K562 (cell line): ENCODE results near the gene BMI1. TPM values are rescaled to one million over a fixed set of nuclear protein-coding genes. Genes with fewer than 3 reads are reported as not detected.

Experiments
- ADNP ChIP-seq: fragments of 200-800 bp; sonication (Bioruptor generic); IDR thresholded peaks from 2 replicates; pipeline ENCODE4 v1.6.1; 2016; ENCODE audit warnings: missing genetic modification characterization, missing compliant biosample characterization
- CSDE1 ChIP-seq, 2 experiments: fragments of 450-650 bp; IDR thresholded peaks; 2 replicates each; pipeline ENCODE4 v1.6.1; 2016; ENCODE audit warnings: mild to moderate bottlenecking in 1 of 2
- GTF3C2 ChIP-seq: IDR thresholded peaks from 3 replicates; pipeline ENCODE4 v1.6.1; 2011; ENCODE audit warnings: borderline replicate concordance, mild to moderate bottlenecking, moderate library complexity; ENCODE audit not compliant: insufficient read length; ENCODE audit errors: extremely low read depth
- KDM2B ChIP-seq: fragments of 250-450 bp; sonication (Bioruptor Pico); IDR thresholded peaks from 2 replicates; pipeline ENCODE4 v1.8.0; 2021; ENCODE audit warnings: mild to moderate bottlenecking, moderate library complexity
- MED1 ChIP-seq: sonication (generic); formaldehyde crosslinking; IDR thresholded peaks from 2 replicates; pipeline ENCODE4 v1.8.1; 2023; ENCODE audit warnings: missing genetic modification reagents, borderline replicate concordance
- MYC ChIP-seq, 2 experiments: fragments of 250-450 bp in 1 of 2; sonication (Bioruptor Pico) in 1 of 2; IDR thresholded peaks; 2 replicates each; pipeline versions ENCODE4 v1.5.1 to v1.6.1; 2012 to 2021; ENCODE audit warnings: low read depth in 2 of 2, borderline replicate concordance in 1 of 2, improper control_type of control experiment in 1 of 2, low read length in 1 of 2, mild to moderate bottlenecking in 1 of 2, moderate library complexity in 1 of 2
- NFE2L1 ChIP-seq: fragments of 450-650 bp; IDR thresholded peaks from 2 replicates; pipeline ENCODE4 v1.6.1; 2016; ENCODE audit warnings: missing genetic modification characterization, low read depth, mild to moderate bottlenecking, missing compliant biosample characterization, moderate library complexity, borderline replicate concordance
- NFIX ChIP-seq: fragments of 250-450 bp; sonication (Bioruptor Pico); IDR thresholded peaks from 2 replicates; pipeline ENCODE4 v1.4.0; 2020; ENCODE audit warnings: low read depth, mild to moderate bottlenecking, moderate library complexity
- NR2C1 ChIP-seq, 2 experiments: fragments of 450-650 bp; IDR thresholded peaks; 2 replicates each; pipeline ENCODE4 v1.6.1; 2017; ENCODE audit warnings: mild to moderate bottlenecking in 2 of 2, antibody characterized with exemption in 1 of 2, inconsistent platforms in 1 of 2, missing compliant biosample characterization in 1 of 2, missing genetic modification characterization in 1 of 2
- OTX1 ChIP-seq: fragments of 450-650 bp; formaldehyde crosslinking; IDR thresholded peaks from 2 replicates; pipeline ENCODE4 v1.4.0; 2022; ENCODE audit warnings: mild to moderate bottlenecking
- SOX6 ChIP-seq: fragments of 450-650 bp; IDR thresholded peaks from 2 replicates; pipeline ENCODE4 v1.6.1; 2014; ENCODE audit warnings: mild to moderate bottlenecking
- STAT5A ChIP-seq: IDR thresholded peaks from 2 replicates; pipeline ENCODE4 v1.6.1; 2012; ENCODE audit warnings: low read length, inconsistent platforms, borderline replicate concordance
- TAF1 ChIP-seq: IDR thresholded peaks from 2 replicates; pipeline ENCODE4 v1.6.1; 2011; ENCODE audit warnings: mild to moderate bottlenecking, low read length, moderate library complexity; ENCODE audit not compliant: insufficient read depth, control insufficient read depth, severe bottlenecking; ENCODE audit errors: extremely low read depth
- ZNF3 ChIP-seq: fragments of 250-450 bp; sonication (Bioruptor Pico); IDR thresholded peaks from 2 replicates; pipeline ENCODE4 v1.5.0; 2021; ENCODE audit warnings: mild to moderate bottlenecking, moderate library complexity
- ZNF57 ChIP-seq: fragments of 450-650 bp; formaldehyde crosslinking; IDR thresholded peaks from 2 replicates; pipeline ENCODE4 v1.4.0; 2020; ENCODE audit warnings: mild to moderate bottlenecking, moderate library complexity
- ZSCAN29 ChIP-seq: fragments of 450-650 bp; IDR thresholded peaks from 2 replicates; pipeline ENCODE4 v1.6.1; 2017
- ZZZ3 ChIP-seq: fragments of 450-650 bp; IDR thresholded peaks from 2 replicates; pipeline ENCODE4 v1.6.1; 2016; ENCODE audit warnings: antibody characterized with exemption, mild to moderate bottlenecking, moderate library complexity
- polyA plus RNA-seq, 8 experiments: library from polyadenylated mRNA; depleted of rRNA in 4 of 8; stranded (reverse) in 5 of 8; unstranded in 3 of 8; fragments of >200 nt; fragmentation: Nextera tagmentation in 2 of 8; fragmentation: Illumina TruSeq in 1 of 8; extraction: Ambion mirVana in 2 of 8; extraction: Trizol in 1 of 8; gene quantifications; 2 replicates each; pipeline versions ENCODE4 v1.2.1 to v1.2.3, GENCODE V29; 2011 to 2014; ENCODE audit warnings: inconsistent platforms in 1 of 8, missing spikeins in 1 of 8
- total RNA-seq, 7 experiments: library from RNA; depleted of rRNA in 6 of 7; stranded (reverse); fragments of >200 nt in 6 of 7; fragmentation: Illumina TruSeq in 2 of 7; extraction: Trizol in 2 of 7; gene quantifications; 2 replicates each; pipeline versions ENCODE4 v1.2.1 to v1.2.3, GENCODE V29; 2011 to 2021; ENCODE audit warnings: low replicate concordance in 1 of 7
- TF ChIP-seq, protein P1 (sequence below), 2 experiments: fragments of 250-450 bp in 1 of 2; fragments of 450-650 bp in 1 of 2; sonication (Bioruptor Pico) in 1 of 2; IDR thresholded peaks; 2 replicates each; pipeline versions ENCODE4 v1.6.1 to v1.8.0; 2016 to 2021; ENCODE audit warnings: mild to moderate bottlenecking in 2 of 2, moderate library complexity in 2 of 2, missing compliant biosample characterization in 1 of 2, missing genetic modification characterization in 1 of 2
- TF ChIP-seq, protein P2 (sequence below): sonication (generic); formaldehyde crosslinking; IDR thresholded peaks from 2 replicates; pipeline ENCODE4 v1.5.0; 2020; ENCODE audit warnings: missing genetic modification reagents
- TF ChIP-seq, protein P3 (sequence below): fragments of 150-350 bp; conservative IDR thresholded peaks from 2 replicates; pipeline ENCODE4 v1.6.1; 2014; ENCODE audit warnings: low read length

The BMI1 gene
- total and polyA plus RNA-seq, 9 of the 15 experiments (the other 6 are each of a cell fraction or from before 2014, with no cell fraction given): 21.4 to 103 (median 70.8) TPM

DNA sequence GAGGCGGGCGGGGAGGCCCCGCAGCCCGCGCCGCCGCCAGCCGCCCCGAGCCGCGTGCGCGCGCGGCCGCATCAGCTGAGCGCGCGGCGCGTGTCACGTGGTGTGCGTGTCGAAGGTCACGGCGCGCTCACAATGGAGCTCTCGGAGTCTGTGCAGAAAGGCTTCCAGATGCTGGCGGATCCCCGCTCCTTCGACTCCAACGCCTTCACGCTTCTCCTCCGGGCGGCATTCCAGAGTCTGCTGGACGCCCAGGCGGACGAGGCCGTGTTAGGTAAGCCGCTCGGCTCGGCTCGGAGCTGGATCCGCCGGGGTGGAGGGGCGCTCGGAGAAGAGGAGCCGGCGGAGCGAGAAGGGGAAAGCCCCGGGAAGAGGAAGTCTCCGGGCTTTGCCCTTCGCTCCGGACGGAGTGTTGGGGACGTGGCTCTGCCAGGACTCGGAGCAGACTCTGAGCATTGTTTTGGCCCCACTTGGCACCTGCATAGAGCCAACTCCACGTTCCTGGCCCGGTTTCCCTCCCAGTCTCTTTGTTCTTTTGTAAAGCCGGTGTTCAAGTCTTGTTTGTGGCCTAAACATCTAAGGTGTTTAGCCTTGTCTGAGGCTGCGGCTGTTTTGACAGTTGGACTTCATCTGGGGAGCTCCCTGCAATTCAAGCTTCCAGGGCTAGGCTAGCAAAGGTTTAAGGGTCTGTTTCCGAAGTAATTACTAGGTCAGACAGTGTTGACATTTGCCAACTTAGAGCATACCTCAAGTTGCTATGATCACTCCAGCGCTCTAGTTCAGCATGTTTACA is 4.4 kb upstream of the BMI1 start, which contains the start of gene COMMD3 (continued):
- TF ChIP-seq, protein P1, sequence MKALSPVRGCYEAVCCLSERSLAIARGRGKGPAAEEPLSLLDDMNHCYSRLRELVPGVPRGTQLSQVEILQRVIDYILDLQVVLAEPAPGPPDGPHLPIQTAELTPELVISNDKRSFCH (CRISPR knock-in tag; IDR thresholded peaks at IDR 0.05): no peak
- TF ChIP-seq, protein P1 (tag; IDR thresholded peaks at IDR 0.05): no peak
- no peak for TF ChIP-seq GTF3C2
- TF ChIP-seq MYC (IDR thresholded peaks at IDR 0.05; ENCODE audit: low read depth, low read length): peak; percentile 77; the same call in 1 of the 2 replicates
- no peak; the same call in 1 of the 2 replicates for TF ChIP-seq MYC (CRISPR knock-in tag; IDR thresholded peaks at IDR 0.05; ENCODE audit: borderline replicate concordance, low read depth)
- peak; percentile 23; the same call in 1 of the 2 replicates for TF ChIP-seq OTX1 (CRISPR knock-in tag)
- TF ChIP-seq TAF1: peak; percentile 81
- no peak for TF ChIP-seq STAT5A
- TF ChIP-seq, protein P2, sequence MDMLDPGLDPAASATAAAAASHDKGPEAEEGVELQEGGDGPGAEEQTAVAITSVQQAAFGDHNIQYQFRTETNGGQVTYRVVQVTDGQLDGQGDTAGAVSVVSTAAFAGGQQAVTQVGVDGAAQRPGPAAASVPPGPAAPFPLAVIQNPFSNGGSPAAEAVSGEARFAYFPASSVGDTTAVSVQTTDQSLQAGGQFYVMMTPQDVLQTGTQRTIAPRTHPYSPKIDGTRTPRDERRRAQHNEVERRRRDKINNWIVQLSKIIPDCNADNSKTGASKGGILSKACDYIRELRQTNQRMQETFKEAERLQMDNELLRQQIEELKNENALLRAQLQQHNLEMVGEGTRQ (CRISPR knock-in tag): peak; percentile 93
- TF ChIP-seq NFE2L1 (tag): no peak
- no peak for TF ChIP-seq ZZZ3
- TF ChIP-seq MED1: no peak
- TF ChIP-seq ZNF3 (CRISPR knock-in tag): no peak
- TF ChIP-seq SOX6: peak; percentile 13; the same call in 1 of the 2 replicates
- TF ChIP-seq ZSCAN29: peak; percentile 40; the same call in 1 of the 2 replicates
- no peak for TF ChIP-seq NFIX (CRISPR knock-in tag)
- no peak for TF ChIP-seq CSDE1 (IDR thresholded peaks at IDR 0.05)
- TF ChIP-seq, protein P3, sequence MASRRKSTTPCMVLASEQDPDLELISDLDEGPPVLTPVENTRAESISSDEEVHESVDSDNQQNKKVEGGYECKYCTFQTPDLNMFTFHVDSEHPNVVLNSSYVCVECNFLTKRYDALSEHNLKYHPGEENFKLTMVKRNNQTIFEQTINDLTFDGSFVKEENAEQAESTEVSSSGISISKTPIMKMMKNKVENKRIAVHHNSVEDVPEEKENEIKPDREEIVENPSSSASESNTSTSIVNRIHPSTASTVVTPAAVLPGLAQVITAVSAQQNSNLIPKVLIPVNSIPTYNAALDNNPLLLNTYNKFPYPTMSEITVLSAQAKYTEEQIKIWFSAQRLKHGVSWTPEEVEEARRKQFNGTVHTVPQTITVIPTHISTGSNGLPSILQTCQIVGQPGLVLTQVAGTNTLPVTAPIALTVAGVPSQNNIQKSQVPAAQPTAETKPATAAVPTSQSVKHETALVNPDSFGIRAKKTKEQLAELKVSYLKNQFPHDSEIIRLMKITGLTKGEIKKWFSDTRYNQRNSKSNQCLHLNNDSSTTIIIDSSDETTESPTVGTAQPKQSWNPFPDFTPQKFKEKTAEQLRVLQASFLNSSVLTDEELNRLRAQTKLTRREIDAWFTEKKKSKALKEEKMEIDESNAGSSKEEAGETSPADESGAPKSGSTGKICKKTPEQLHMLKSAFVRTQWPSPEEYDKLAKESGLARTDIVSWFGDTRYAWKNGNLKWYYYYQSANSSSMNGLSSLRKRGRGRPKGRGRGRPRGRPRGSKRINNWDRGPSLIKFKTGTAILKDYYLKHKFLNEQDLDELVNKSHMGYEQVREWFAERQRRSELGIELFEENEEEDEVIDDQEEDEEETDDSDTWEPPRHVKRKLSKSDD: no peak
- TF ChIP-seq ADNP (tag): no peak
- peak; percentile 96 for TF ChIP-seq NR2C1 (IDR thresholded peaks at IDR 0.05)
- peak; percentile 96 for TF ChIP-seq NR2C1 (tag; IDR thresholded peaks at IDR 0.05)
- peak; percentile 26; the same call in 1 of the 2 replicates for TF ChIP-seq KDM2B (CRISPR knock-in tag)
- no peak for TF ChIP-seq ZNF57 (CRISPR knock-in tag)
